Fibroblast of gingiva (primary cell): Measurements from ENCODE around the gene TEPSIN.

Experiments
- DNase-seq: peaks from one replicate; pipeline ENCODE4 v3.0.0-alpha.2; 2011; ENCODE audit warnings: low read depth

Gene TEPSIN

DNA sequence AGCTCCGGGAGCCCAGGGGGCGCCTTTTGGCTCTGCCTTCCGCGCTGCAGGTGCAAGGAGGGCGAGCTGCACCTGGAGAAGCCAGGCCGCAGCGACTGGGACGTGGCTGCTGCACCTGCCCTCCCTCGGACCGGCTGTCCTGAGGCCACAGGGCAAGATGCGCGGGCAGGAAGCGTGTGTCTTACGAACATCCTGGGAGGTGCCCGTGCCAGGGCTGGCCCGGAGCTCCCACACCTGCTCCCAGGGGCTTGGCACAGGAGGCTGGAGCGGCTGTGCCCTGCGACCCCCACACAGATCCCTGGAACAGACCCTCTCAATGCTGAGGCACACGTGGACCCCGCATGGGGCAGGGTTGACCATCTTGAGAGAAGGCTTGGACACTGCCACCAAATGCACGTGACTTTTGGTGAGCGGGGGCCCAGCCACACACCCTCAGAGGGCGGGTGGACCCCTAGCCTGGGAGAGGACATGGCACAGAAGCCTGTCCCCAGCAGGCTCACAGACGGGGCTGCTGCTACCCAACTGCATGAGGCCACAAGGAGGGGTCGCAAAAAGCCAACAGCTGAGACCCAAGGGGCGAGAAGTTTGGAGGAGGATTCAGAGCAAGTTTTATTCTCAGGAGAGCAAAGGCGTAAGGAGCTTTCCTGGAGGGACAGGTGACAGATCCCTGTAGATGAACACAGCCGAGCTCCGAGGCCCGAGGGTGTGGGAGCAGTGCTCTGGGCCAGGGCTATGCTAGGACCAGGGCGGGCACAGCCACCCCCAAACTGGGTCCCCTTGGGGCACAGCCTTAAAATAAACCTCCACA lies 11.6 kb upstream of the TEPSIN start:
- no peak for DNase-seq

DNA sequence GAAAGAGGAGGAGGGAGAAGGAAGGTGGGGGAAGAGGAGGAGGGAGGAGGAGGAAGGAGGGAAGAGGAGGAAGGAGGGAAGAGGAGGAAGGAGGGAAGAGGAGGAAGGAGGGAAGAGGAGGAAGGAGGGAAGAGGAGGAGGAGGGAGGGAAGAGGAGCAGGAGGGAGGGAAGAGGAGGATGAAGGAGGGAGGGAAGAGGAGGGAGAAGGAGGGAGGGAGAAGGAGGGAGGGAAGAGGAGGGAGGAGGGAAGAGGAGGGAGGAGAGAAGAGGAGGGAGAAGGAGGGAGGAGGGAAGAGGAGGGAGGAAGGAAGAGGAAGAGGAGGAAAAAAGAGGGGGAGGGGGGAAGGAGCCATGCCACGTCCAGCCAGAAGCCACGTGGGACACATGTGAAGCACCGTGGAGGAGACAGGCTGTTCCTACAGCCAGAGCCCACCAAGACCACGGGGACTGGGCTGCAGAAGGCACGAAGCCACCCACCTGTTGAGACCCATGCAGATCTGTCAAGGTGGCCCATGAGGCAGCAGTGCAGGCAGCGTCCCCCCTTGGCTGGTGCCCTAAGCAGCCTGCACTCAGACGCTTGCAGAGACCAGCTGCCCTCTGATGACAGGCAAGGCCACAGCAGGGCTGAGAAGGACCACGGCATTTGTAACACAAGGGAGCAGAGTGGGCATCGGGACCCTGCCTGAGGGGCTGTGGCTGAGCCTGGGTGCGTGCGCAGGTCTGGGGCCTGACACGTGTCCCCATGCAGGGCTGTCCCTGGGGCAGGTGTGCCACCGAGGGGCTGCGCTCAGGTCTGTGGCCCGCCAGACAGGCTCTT lies 10.6 kb upstream of the TEPSIN start:
- no peak for DNase-seq

DNA sequence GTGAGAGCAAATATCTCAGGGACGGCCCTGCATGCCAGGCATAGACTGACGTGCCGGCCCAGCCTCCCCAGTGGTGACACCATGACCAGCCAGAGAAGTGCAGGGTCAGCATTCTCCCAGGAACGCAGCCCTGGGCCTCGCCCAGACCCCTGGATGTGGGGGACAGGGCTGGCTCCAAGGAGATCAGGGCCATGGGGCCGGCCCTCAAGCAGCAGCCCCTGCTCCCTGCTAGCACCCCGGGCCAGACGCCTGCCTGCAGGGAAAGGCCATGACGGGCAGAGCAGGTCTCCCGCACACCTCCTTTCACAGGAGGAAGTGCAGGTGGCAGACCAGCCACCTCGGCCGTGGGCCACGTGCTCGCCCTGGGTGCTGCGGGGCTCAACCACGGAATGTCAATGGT lies 9.8 kb upstream of the TEPSIN start:
- DNase-seq, result no peak

DNA sequence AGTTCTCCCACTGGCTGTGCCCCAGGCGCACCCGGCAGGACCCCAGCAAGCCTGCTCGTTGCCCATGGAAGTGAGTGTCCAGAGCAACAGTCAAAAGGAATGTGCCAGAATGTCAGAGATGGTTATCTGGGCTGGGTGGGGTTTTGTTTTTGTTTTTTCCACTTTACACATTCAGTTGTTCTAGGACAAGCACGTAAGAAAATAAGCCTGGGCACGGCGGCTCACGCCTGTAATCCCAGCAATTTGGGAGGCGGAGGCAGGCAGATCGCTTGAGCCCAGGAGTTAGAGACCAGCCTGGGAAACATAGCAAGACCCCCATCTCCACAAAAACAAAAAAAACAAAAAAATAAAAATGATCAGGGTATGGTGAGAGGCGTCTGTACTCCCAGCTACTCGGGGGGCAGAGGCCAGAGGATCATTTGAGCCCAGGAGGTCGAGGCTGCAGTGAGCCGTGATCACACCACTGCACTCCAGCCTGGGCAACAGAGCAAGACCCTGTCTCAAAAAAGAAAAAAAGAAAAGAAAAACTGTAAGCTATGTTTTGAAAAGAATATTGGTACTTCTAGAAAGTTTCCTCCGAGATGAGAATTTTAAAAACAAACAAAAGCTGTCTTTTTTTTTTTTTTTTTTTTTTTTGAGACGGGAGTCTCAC lies 8.6 kb upstream of the TEPSIN start:
- DNase-seq, result no peak

DNA sequence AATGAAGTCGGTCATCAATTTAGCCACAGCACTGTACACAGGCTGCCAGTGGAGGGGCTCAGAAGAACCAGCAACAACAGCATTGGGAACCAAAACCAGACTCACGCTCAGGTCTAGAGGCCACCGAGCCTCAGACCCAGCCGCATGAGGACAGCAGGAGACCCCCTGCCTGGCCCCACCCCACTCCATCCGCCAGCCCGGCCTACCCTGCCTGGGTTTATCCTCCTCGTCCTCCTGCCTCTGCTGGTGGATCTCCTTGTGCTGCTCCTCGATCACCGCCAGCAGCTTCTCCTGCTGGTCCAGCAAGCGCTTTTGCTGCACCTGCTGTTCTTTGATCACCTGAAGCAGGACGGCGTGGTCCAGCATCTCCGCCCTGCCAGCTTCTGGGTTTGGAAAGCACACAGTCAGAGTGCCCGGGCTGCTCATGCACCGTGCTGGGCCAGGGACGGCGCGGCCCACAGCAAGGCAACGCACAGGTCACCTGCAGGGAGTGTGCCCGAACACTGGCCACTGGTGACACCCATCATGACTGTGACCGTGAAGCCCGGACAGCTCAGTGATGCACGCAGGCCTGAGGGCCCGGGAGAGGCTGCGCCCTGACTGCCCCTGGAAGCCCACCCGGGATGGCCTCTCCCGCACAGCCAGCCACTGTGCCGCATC lies 8.0 kb upstream of the TEPSIN start:
- DNase-seq, result no peak

DNA sequence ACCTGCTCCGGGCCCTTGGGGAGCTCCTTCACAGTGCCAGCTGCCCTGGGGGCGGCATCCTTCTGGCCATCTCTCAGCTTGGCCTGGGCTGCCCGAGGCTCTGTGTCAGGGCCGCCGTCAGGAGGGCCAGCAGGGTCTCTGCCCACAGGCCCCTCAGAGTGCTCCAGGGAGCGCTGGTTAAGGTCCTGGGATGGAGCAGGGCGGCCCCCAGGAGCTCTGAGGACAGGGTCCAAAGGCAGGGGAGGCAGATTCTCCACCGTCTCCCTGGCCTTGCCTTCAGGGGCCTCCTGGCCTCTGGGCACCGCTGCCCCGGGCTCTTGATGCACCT lies 7.5 kb upstream of the TEPSIN start:
- DNase-seq, result no peak

DNA sequence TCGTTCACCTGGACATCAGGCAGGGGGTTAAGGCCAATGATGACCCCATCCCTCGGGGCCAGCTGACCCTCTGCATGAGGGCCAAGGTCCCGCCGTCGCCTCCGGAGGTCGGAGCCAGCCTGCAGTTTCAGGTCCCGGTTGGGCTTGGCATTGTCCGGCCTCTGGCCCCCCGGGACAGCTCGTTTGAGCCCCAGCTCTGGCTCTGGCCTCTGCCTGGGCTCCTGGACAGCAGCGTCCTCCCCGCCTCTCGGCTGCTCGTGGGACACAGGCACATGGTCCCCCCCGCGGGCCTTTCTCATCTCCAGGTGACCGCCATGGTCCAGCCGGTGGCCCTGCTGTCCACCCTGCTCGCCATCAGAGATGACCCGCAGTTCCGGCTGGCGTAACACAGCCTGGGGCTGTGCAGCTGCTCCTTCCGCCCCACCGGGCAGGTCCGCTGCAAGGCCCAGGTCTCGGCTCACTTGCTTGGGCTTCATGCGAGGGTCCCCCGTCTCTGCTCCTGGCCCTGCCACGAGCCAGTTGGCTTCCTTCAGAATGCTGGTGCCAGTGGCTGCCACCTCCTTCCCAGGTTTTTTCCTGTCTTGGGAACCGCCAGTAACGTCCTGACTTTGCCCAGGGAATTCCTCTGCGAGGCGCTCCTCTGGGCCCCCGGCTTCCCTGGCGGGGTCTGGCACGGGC lies 6.9 kb upstream of the TEPSIN start:
- no peak for DNase-seq

DNA sequence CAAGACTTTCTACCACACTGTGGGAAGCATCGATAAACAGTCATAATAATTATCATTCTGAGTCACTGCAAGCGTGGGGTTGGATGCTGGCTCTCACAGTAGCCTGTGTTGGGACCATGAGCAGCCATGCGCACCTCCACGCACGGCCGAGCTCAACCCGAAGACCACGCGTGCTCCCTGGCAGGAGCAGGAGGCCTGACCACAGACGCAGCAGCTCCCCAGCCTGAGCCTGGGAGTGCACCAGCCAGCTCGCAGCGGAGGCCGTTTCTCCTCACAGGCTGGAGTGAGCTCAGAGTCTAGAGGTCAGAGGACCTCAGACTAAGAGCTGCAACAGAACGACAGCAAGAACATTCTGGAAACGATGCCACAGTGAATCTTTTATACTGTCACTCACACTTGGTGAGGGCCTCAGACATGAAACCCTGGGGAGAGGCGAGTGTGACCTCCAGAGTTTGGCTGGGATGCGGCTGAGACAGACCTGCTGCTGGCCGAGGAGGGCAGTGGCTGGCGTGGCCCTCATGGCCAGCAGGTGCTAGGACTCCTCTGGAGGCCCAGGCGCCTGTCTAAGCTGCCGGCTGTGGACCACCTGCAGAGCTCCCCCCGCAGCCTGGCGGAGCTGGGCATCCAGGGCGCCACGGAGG lies 6.3 kb upstream of the TEPSIN start:
- DNase-seq, result no peak

DNA sequence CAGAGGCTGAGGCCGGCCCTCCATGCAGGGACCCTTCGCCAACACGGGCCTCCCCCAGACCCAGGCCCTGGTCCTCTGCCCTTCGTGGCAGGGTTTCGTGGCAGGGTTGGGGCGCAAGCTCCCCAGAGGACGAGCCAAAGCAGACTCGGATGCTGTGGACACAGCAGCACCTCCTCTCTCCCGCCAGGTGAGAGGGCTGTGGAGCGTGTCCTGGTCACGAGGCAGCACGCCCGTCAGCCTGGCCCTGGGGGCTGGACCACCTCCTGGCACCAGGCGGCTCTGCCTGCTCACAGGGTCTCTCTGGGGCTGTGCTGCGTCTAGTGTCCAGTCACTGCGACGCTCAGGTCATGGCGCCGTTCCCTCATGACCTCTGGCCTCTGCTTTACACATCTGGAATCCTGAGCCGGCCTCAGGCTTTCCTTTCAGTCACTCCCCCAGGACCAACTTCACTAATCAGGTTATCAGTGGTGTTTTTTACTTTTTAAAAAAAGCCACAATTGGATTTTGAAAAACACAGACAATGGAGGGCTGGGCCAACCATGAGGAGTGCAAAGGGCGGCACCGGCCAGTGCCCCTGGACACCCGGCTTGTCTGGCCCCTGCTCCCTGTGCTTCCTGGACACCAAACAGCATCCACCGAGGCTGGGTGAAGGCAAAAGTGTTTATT lies 5.6 kb upstream of the TEPSIN start:
- no peak for DNase-seq

DNA sequence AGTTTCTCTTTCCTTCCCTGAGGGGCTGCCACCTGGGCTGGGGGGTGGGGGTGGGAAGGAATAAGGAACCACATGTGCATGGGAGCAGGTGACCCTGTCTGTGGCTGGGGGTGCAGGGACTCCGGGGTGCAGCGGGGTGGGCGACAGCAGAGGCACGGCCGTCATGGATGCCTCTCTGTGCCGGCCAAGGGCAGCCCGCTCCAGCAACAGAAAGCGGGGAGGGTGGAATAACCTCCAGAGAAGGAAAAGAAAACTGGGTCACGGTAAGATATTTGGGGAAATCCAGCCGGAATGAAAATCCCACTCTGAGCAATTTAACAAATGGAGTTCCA lies 4.4 kb upstream of the TEPSIN start:
- DNase-seq, result no peak

DNA sequence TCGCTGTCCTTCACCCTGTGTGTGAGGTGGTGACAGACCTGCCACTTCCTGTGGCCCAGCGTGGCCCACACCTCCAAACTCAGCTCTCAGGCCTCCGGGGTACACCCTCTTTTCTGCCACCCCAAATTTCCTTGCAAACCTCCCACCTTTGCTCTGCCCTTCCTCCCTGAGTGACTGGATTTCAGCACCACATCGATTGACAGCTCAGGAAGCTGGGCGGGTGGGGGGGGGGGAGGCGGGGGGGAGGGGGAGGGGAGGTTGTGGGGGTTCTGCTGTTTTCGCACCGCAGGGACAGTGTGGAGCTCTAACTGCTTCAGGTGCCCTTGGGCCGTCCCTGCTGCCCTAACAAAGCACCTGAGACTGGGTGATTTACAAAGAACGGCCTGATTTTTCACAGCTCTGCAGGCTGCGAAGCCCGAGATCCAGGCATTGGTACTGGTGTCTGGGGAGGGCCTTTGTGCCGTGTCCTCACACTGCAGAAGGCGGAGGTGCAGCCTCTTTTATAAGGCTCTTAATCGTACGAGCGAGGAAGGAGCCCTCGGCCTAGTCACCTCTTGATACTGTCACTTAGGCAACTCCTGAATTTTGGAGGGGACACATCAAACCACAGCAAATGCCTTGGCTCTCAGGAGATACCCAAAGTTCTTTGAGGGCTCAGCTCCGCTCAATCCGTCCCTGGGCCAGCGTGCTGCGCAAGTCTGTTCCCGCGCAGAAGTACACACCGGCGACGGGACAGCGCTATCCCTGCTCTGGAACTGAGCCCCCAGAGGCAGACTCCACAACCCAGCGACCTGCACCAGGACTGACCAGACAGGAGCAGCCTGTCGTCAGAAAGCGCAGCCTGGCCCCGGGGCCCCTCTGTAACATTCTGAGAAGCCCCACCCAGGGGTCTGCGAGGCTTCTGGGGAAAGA lies 3.8 kb upstream of the TEPSIN start:
- DNase-seq, result no peak

DNA sequence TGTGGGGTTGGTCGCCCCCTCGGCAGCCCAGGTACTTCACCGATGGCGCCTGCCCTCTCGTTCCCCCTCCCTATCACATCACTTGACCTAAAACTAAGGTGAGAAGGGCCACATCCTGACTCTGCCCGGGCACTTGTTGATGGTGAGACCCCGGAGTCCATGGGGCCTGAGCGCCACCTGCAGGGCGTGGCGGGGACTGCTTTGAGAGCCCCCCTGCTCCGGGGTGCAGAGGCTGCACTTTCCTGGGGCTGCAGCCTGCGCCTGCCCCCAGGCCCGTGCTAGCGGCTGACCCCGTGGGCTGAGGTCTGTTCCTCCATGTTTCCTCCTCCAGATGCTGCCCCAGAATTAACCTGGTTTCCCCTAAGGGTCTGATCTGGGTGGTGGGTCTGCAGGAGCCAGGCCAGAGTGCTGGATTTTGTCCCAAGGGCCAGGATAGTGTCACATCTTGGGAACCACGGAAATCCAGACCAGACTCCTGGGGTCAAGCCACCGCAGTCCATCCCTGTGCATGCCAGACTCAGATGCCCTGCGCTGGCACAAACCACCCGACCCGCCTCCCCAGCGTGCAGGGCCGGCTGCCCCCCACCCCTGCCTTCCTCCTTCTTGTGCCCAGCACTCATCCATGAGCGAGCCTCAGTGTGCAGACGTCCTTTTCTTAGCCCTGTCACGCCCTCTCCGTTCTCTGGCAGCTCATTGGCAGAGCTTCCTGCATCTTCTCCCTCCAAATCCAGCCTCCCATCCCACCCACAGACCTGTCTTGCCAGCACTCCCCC lies 3.0 kb upstream of the TEPSIN start:
- no peak for DNase-seq

DNA sequence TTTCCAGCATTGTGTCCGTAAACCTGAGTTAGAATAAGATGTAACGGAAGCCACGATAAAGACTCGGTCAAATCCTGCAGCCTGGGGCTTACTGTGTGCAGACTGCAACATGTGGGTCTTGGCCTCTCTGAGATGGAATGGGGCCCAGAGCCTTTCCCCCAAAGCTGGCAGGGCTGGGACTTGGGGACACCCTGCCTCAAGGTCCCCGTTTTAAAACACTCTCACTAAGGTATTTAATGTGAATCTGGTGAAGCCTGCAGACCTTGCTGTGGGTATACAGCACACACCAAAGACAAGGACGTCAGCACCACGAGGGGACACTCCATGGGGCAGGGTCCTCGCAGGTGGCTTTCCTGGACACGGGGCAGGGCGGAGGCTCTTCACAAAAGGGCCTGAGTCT lies 2.3 kb upstream of the TEPSIN start:
- no peak for DNase-seq

DNA sequence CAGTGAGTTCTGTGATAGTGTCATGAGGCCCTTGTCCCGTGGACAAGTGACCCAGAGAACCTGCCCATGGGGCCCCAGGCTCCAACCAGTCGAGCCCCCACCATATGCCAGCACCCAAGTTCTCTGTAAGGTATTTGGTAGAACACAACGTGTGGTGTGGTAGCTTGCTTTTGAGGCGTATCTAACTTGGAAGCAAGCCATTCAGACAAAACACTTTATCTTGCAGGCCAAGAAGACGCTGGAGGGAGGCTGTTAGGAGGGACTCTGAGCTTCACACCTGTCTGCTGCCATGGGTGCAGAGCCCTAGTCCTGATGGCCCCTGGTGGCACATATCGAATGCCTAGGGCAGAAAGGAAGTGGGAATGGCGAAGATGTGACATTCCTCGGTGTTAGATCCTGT lies 1.9 kb upstream of the TEPSIN start:
- DNase-seq, result no peak

DNA sequence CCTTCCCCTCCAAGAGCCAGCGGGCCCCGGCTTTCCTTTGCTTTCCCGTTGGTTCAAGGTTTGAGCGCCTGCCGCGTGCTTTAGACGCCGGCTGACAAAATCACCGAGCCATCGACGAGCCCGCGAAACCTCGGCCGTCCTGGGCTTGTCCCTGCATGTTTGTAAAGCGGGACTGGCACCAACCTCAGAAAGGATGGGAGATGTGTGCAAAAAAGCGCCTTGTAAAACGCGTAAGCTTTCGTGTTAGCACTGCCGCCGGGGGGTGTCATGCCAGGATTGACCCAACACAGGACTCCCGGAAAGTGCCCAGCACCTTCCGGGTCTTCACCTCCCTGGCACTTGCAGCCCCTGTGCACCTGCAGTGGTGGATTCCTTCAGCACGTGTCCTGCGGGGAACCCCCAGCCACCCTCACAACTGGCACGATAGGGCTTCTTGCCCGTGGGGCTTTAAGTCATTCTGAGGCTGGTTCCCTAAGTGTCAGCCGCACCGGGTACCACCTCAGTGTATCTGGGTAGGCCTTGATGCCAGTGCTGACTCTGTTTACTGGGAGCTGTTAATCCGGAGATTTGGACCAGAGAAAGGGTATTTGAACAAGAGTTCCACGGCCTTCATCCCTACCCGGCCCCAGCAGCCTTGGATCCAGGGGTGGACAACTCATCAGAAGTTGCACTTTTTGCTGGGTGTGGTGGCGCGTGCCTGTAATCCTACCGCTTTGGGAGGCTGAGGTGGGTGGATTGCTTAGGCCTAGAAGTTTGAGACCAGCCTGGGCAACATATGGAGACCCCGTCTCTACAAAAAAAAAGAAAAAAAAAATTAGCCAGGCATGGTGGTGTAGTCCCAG lies 1.1 kb upstream of the TEPSIN start:
- DNase-seq, result no peak

DNA sequence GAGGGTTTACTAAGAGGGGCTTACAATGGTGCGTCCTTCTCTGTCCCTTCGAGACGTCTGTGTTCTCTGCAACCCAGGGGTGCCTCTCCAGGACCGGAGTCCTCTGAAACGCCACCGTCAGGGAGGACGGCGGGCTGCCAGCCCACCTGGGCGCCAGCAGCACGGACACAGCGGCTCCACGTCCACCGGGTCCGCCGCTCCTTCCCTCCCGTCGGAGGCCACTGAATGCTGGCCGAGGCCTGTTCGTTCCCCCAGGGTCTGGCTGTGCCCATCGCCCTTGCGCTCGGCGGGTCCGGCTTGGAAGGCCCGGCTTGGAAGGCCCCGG lies 403 bp downstream of the TEPSIN start:
- no peak for DNase-seq

DNA sequence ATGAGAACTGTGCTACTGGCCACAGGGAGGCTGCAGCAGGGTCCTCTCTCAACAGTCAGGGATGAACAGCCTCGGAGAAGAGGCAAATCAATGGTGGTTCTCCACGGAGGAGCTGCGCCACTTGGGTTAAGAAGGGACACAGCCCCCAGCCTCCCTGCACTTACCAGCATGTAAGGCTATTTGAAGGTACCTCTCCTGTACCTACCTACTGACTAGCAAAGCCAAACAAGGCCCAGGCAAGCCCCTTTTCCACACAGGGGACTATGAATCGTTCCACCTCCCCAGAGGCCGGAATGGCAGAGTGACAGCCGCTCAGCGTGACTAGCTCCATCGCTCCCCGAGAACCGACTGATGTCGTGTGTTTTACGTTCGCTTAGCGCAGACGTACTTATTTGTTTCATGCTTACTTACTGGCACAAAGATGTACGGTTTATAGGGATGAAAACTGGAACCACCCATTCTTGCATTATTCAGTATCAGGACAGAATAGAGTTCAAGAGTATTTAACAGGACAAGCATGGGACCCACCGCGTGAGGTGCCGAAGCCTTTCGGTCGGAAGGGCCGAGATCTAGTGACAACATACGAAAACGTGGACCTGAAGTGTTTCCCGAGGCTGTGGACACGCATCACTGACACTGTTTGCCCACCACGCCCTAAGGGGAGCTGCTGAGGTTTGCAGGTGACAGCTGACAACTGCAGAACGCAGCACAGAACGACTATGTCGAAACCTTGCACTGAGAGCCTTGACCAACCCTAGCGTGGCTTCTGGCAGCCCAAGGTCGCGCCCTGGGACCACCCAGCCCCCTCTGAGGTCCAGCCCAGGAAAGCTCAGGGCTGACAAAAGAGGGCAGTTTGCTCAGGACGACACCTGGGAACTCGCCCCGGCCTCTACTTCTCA lies 1.0 kb downstream of the TEPSIN start:
- no peak for DNase-seq
